Islet precursor cell (in vitro differentiated cells): ENCODE results near the gene TRPM2.

Source experiments
- DNase-seq: peaks from one replicate; pipeline ENCODE4 v3.0.0-alpha.2; 2018

The TRPM2 gene

DNA sequence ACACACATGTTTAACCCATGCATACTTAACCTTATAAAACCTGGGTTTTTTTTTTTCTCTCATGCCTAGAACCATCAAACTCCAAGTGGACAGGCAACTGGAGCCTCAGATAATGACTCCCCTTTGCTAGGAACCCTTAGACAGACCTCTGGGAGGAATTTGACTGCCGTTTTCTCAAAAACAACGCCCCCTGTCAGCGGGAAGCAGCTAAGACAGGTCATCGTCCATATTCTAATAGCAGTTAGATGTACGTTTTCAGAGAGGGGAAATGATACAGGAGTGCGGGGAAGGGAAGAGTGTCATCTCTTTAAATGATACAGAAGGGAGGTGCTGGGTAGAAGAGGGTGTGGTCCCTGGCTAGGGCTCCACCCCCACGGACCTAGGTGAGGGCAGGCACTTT lies 136.5 kb downstream of the TRPM2 start:
- no peak for DNase-seq

DNA sequence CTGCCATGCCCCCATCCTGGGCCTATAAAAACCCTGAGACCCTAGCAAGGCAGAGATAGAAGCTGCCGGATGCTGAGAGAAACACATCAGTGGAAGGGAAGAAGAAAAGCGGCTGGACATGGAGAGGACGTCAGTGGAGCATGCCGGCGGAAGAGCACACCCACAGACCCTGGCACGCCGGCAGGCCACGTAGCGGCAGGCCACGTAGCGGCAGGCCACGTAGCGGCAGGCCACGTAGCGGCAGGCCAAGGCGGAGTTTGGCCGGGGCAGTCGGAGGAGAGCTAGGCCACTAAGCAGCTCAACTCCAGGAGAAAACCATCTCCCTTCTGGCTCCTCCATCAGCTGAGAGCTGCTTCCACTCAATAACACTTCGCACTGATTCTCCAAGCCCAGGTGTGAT lies 137.0 kb downstream of the TRPM2 start:
- no peak for DNase-seq

DNA sequence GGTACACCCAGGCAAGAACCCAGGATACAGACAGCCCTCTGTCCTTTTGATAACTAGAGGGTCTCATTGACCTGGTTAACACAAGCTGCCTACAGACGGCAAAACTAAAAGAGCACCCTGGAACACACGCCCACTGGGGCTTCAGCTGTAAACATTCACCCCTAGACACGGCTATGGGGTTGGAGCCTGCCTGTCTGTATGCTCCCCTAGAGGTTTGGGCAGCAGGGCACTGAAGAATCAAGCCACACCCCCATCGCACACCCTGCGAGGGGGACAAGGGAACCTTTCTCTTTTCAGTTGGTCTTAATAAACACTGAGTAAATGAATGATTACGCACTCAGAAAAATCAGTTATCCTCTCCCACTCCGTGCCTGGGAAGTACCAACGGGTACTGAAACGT lies 137.4 kb downstream of the TRPM2 start:
- DNase-seq, result no peak
